HG03342 (cell line): ENCODE data around the gene CTSL.

Experiments used
- ATAC-seq: cut with Tn5 transposase; IDR thresholded peaks from one replicate; pipeline ENCODE4 v1.9.1; 2021; ENCODE audit warnings: mild to moderate bottlenecking, moderate library complexity; ENCODE audit not compliant: unreplicated experiment

The CTSL gene

DNA sequence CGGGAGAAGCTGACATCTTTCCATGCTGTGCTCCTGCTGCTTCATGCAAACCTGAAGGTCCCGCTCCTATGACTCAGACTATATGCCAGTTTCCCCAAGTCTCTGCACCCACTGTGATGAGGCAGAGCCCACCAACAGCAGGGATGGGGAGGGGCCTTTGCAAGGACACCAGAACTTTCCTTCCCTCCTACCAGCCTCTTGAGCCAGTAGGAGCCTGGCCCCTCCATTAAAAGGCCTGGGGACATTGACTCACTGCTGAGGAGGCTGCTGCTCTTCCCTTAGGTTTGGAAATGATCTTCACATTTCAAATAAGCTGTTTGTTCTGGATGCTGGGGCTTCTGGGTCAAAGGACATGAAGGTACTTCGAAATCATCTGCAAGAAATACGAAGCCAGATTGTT, 26.1 kb upstream of the CTSL start:
- ATAC-seq: no peak

- no peak for ATAC-seq
These were observed 24.4 kb upstream of the CTSL start for GRCh38 chr9:87701491-87701890.

- no peak for ATAC-seq
These were observed 23.9 kb upstream of the CTSL start for GRCh38 chr9:87701931-87702421.

DNA sequence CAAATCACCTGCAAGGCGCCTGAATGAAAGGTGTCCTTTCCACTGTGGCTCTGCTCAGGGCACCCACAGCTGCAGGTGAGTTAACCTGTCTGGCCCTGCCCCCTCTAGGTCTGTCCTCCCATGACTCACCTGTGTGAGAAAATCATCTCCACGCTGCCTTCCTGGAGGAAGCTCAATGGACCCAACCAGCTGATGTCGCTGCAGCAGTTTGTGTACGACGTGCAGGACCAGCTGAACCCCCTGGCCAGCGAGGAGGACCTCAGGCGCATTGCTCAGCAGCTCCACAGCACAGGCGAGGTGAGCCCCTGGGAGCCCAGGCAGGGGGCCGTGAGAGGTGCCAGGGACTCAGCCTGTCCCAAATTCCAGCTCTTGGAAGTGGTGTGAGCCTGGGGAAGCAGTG, 23.0 kb upstream of the CTSL start:
- ATAC-seq: no peak

DNA sequence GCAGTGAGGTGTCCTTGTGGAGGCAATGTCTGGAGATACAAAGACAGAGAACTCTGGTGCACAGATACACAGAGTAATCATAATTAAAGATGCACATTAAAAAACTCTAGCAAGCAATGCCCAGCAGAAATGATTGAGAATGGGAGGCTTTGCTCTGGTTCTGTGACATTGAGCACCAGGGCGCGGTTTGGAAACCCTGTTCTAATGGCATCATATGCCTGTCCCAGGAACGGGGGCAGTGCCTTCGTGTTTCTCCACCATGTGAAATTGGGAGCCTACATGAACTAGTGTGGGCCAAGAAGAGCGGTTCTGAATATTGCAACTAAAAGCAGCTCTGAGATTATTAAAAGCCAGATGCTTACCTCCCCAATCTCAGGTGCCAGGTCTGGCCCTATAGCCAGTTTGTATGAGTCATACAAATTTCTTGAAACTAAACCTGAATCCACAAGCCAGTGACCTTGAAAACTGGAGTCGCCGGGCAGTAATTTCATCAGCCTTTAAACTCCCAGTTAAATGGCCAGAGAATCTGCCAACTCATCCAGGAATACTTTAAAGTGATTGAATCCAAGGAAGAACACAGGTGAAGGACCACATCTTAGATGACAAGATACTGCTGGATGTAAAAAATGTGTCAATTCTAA, 22.2 kb upstream of the CTSL start:
- ATAC-seq: no peak

- no peak for ATAC-seq
These were observed 21.6 kb upstream of the CTSL start for GRCh38 chr9:87704342-87704741.

GRCh38 chr9:87706066-87706739, 19.7 kb upstream of the CTSL start:
- ATAC-seq: no peak

GRCh38 chr9:87707805-87708506, 18.0 kb upstream of the CTSL start:
- ATAC-seq: no peak

DNA sequence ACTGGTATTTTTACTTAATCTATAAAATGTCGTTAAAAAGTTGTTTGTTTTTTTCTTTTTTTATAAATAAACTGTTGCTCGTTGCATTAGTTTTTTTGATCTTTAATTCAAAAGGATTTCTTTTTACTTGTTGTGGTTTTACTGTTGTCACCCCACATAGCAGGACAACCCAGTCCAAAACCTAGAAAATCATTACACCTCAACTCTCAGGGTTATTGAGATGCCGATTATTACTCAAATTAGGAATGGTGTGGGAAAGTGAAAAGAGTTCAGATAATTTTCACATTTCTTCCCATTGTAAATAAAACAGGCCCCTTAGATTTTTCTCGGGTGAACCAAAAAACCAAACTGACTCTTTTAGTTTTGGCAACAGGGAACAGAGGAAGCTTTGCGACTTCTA, 17.4 kb upstream of the CTSL start:
- ATAC-seq: no peak

DNA sequence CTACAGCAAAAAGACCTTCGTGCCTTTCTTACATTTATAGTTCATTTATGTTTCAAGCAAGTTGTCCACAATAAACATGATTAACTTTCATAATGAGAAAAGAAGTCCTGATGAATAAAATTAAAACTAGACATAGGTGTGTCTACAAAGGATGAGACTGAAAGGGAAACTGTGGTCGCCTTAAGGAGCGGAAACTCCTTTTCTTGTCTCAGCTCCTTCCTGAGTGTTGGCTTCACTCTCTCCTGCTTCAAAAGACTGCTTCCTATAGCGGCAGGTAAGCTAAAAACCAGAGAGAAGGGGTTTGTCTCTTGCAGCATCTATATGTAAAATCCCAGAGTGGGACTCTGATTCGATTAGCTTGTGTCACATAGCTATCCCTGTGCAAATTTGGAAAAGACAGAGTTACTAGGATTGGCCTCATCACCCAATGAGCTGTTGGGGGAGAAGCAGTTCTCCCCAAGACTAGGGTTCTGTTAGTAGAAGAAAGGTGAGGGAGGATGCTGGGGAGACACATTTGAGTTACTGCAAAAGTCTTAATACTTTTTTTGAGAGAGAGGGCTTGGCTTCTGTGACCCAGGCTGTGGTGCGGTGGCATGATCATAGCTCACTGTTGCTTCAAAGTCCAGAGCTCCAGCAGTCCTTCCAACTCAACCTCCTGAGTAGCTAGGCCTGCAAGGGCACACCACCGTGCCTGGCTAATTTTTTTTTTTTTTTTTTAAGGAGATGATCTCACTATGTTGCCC, 16.8 kb upstream of the CTSL start:
- no peak for ATAC-seq

DNA sequence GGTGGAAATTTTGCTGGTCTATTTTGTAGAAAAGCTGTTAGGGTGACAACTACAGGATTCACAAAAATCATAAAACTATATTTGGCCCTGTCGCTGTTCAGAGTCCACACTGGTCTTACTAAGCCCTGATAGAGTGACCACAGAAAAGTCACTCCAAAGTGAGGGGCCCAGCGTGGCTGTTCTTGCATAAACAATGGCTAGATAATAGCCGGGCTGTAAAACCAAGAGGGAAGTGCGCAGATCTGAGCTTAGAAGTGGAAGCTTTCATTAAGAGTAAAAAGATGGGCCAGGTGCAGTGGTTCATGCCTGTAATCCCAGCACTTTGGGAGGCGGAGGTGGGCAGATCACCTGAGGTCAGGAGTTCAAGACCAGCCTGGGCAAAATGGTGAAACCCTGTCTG, 15.5 kb upstream of the CTSL start:
- ATAC-seq: no peak

GRCh38 chr9:87711857-87712800, 13.8 kb upstream of the CTSL start:
- no peak for ATAC-seq

- ATAC-seq: no peak
These were observed 13.1 kb upstream of the CTSL start for GRCh38 chr9:87712801-87713277.

- ATAC-seq: no peak
These were observed 12.5 kb upstream of the CTSL start for GRCh38 chr9:87713278-87713987.

DNA sequence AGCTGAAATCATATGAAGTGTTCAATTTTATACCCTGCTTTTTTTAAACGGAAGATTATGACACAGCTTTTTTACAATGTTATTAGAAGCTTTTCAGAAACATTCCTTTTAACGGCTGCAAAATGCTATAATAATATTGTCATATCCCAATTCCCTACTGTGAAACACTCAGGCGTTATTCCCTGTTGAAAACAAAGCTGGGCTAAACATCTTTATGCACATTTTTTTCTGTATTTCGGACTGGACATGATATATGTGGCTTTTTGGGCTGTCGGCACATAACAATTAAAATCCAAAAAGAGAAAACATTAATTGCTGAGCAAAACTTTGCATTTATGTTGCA, 12.0 kb upstream of the CTSL start:
- ATAC-seq: no peak

GRCh38 chr9:87714819-87715218, 11.1 kb upstream of the CTSL start:
- no peak for ATAC-seq

GRCh38 chr9:87716141-87716540, 9.8 kb upstream of the CTSL start:
- no peak for ATAC-seq

- no peak for ATAC-seq
These were observed 8.5 kb upstream of the CTSL start for GRCh38 chr9:87717456-87717855.

GRCh38 chr9:87718231-87718630, 7.7 kb upstream of the CTSL start:
- no peak for ATAC-seq
